Esophagus (tissue), 2 donors: ENCODE measurements around the gene PPP1R14B. TPM values are rescaled to one million over a fixed set of nuclear protein-coding genes. Genes with fewer than 3 reads are reported as not detected.
"Not testable (repeated sequence)": the region's sequence is repeated elsewhere in the genome, so short reads cannot be mapped to it uniquely, and the experiment has no call there.

Source experiments
- H3K27ac ChIP-seq, 2 donors: one replicate each; pipeline ENCODE4 v1.5.1; 2013; ENCODE audit warnings: low read depth in 2 of 2, mild to moderate bottlenecking in 2 of 2, inconsistent platforms in 1 of 2, low read length in 1 of 2, moderate library complexity in 1 of 2
- H3K27me3 ChIP-seq, 2 donors: one replicate each; pipeline ENCODE4 v1.6.1; 2013; ENCODE audit warnings: low read length in 2 of 2, control low read depth in 1 of 2, mild to moderate bottlenecking in 1 of 2; ENCODE audit not compliant: insufficient read depth in 2 of 2, control insufficient read depth in 1 of 2
- H3K36me3 ChIP-seq, 2 donors: one replicate each; pipeline ENCODE4 v1.6.1; 2013; ENCODE audit warnings: low read length in 1 of 2; ENCODE audit not compliant: control insufficient read depth in 2 of 2, insufficient read depth in 2 of 2
- H3K4me1 ChIP-seq, 2 donors: one replicate each; pipeline ENCODE4 v1.6.1; 2013; ENCODE audit warnings: low read length in 1 of 2; ENCODE audit not compliant: control insufficient read depth in 2 of 2, insufficient read depth in 2 of 2
- H3K4me3 ChIP-seq, 2 donors: one replicate each; pipeline ENCODE4 v1.5.1; 2013; ENCODE audit warnings: low read length in 2 of 2, mild to moderate bottlenecking in 2 of 2, low read depth in 1 of 2, moderate library complexity in 1 of 2
- H3K9me3 ChIP-seq, 2 donors: one replicate each; pipeline ENCODE4 v1.6.1; 2013; ENCODE audit warnings: mild to moderate bottlenecking in 2 of 2, low read depth in 1 of 2, low read length in 1 of 2, moderate library complexity in 1 of 2; ENCODE audit not compliant: control insufficient read depth in 2 of 2, insufficient read depth in 1 of 2
- WGBS, 2 donors: extraction: QIAGEN DNeasy Blood & Tissue Kit; methylation state at CpG; one replicate each; pipeline ENCODE4 v1.1.7; 2013; 5-methylcytosine and 5-hydroxymethylcytosine counted together
- polyA plus RNA-seq, 2 donors: library from polyadenylated mRNA; stranded (reverse); fragments of 200-250 nt; gene quantifications; one replicate each; pipeline ENCODE4 v1.2.3, GENCODE V29; 2013
- donor health status: healthy with polysubstance abuse.
- donor health status: Bipolar disorder and iron deficiency.

The PPP1R14B gene
- polyA plus RNA-seq, 2 donors: 211 to 349 TPM

DNA sequence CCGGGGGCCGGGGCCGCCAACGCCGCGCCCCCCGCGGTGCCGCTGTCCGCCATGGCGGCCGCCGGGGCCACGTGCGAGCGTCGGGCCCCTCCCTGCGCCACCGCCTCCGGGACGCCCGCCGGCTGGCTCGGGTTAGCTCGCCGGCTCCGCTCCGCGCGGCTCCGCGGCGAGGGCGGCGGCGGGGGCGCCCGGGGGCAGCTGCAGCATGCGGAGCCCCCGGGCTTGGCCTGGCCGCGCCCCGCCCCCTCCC is 197 bp downstream of the PPP1R14B start:
- Histone ChIP-seq H3K27ac (peak overlapping the region; percentile 93 to 97), H3K4me1 (peaks cover 10 to 18% of the 10 kb centered on the region in 2 donors), H3K36me3 (peaks cover 0 to 13% of the 10 kb centered on the region in 2 donors), H3K4me3 (peak overlapping the region; percentile 69 to 78)
- 0 to 3% methylated on average over 8 to 43 of the region's 43 CpGs for WGBS, 2 donors
- H3K9me3 ChIP-seq, H3K27me3 ChIP-seq: not testable (repeated sequence)

DNA sequence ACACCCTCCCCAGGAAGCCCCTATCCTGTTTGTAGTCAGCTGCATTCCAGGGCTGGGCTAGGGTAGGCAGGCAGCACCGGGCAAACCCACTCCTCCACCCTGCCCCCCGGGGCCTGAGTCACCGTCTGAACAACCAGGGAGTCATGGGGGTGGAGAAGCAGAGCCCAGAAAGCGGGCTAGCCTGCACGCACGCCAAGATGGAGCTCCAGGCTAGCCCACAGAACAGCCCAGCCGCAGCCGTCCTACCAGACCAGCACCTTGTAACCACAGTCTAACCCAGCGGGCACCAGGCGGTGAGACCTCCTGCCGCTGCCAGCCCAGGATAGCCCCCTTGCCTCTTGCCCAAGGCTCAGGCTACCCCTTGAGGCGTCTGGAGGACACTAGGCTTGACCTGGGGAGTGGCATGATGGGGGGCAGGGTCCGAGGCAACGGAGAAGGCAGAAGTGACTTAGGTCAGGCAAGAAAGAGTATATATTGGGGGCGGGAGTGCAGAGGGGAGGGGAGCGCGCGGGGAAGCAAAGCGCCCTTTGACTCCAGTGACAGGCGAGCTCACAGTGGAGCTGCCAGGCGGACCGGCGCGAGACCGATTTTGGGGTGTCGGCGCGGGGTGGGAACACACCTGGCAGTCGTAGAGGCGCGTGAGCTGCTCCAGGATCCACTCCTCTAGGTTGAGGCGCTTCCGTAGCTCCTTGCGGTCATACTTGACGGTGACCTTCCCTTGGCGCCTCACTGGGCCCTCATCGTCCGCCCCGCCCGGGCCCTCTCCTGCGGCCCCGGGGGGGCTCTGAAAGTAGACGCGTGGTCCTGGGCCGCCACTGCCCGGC is 734 bp downstream of the PPP1R14B start:
- 1% methylated on average over 37 to 46 of the region's 46 CpGs for WGBS, 2 donors
- no peaks in the 10 kb centered on the region for H3K9me3 ChIP-seq

DNA sequence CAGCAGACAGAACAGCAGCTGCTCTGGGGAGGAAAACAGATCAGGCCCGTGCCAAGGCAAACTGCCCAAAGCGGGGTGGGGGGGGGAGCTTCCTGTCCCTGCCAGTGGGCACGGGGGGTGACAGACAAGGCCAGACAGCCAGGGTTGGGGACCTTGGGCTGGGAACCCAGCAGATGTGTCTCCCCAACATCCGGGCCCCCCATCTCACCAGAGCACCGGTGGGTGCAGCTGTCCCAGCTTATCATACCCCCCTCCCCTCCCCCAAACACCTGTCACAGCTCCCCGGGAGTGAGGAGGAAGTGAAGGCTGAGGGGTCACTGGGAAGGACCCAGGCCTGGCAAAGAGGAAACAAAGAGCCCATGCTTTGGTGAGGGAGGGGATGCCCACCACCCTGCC is 1.3 kb downstream of the PPP1R14B start:
- Histone ChIP-seq H3K27ac (peak overlapping the region; percentile 93 to 97), H3K4me1 (peaks cover 5 to 12% of the 10 kb centered on the region in 2 donors), H3K27me3 (no peaks in the 10 kb centered on the region), H3K4me3 (peak overlapping the region; percentile 69 to 78), H3K9me3 (no peaks in the 10 kb centered on the region), H3K36me3 (peaks cover 0 to 13% of the 10 kb centered on the region in 2 donors)
- WGBS, 2 donors: 2 to 5% methylated on average over 6 of the region's 6 CpGs

More for the DNA sequence above, 734 bp downstream of the PPP1R14B start:
- no peaks in the 10 kb centered on the region for H3K27me3 ChIP-seq
- peaks cover 10 to 16% of the 10 kb centered on the region in 2 donors for H3K4me1 ChIP-seq
- H3K27ac ChIP-seq: peak overlapping the region; percentile 93 to 97
- peak overlapping the region; percentile 69 to 78 for H3K4me3 ChIP-seq
- H3K36me3 ChIP-seq: peaks cover 0 to 13% of the 10 kb centered on the region in 2 donors

DNA sequence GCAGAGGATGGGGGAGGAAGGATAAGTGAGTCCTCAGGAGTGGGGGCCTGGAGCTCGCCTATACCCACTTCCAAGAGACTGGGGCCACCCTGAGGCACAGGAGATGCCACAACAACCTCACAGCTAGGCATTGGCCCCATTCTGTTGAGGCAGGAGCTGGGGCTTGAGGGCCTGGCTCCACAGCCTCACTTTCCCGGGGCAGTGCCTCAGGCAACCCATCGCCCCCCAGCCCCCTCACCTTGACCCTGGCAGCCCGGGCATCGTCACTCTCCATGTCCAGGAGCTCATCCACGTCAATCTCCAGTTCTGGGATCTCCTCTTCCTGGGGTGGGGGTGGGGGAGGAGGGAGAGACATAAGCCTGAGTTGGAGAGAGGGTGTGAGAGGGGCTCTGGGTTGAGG is 1.8 kb downstream of the PPP1R14B start:
- 11 to 30% methylated on average over 6 of the region's 6 CpGs for WGBS, 2 donors
- peaks cover 4 to 15% of the 10 kb centered on the region in 2 donors for H3K4me1 ChIP-seq
- no peaks in the 10 kb centered on the region for H3K27me3 ChIP-seq
- H3K27ac ChIP-seq: peak overlapping the region; percentile 93 to 97
- H3K36me3 ChIP-seq: peaks cover 0 to 13% of the 10 kb centered on the region in 2 donors
- no peaks in the 10 kb centered on the region for H3K9me3 ChIP-seq
- peak overlapping the region; percentile 69 to 78 for H3K4me3 ChIP-seq

DNA sequence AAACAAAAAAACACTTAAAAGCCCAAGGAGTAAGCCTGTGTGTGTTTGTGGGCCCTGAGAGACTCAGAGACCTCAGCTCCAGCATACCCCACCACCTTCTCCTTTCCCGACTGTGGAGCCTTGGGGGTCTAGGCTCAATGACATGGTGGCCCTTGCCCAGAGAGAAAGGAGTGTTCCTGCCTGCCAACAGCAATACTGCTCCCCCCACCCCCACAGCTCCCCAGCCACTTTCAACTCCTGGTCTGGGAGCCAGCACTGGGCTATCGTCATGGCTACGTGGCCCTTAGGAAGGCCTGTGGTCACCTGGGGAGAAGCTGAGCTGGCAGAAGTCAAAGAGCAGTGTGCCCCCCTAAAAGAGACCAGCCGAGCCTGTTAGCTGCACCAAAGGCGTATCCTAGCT is 2.6 kb downstream of the PPP1R14B start:
- peak overlapping the region in 1 of 2 donors; percentile 37 for H3K27ac ChIP-seq
- no peaks in the 10 kb centered on the region for H3K27me3 ChIP-seq
- peaks cover 0 to 13% of the 10 kb centered on the region in 2 donors for H3K36me3 ChIP-seq
- no peak overlapping the region for H3K4me3 ChIP-seq
- 45 to 63% methylated on average over 5 of the region's 5 CpGs for whole genome bisulfite sequencing, 2 donors
- H3K9me3 ChIP-seq: no peaks in the 10 kb centered on the region
- peaks cover 8 to 19% of the 10 kb centered on the region in 2 donors for H3K4me1 ChIP-seq

DNA sequence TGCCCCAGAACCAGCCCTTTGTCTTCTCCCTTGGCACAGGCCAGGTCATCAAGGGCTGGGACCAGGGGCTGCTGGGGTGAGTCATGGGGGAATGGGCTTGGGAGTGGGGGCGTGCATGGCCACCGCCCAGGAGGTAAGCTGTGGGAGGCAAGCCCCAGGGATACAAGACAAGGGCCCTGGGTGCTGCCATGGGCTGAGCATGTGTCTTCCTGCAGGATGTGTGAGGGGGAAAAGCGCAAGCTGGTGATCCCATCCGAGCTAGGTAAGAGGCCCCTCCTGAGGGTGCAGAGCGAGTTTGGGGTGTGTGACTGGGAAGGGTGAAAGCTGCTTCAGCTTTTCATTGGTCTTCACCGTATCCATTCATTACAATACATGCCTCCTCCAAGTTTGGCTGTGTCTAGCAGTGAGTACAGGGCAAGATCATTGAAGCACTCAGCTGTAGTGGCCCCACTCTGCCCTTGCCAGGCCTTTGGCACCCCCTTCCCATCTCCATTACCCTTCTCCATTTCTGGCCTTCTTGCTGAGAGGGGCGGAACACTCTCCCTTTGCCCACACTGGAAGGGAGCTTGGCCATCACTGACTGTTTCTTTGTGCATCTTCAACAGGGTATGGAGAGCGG is 3.4 kb downstream of the PPP1R14B start:
- no peaks in the 10 kb centered on the region for H3K9me3 ChIP-seq
- peak overlapping the region in 1 of 2 donors; percentile 63 for H3K4me3 ChIP-seq
- peaks cover 0 to 13% of the 10 kb centered on the region in 2 donors for H3K36me3 ChIP-seq
- 65 to 72% methylated on average over 8 of the region's 8 CpGs for WGBS, 2 donors
- peaks cover 8 to 19% of the 10 kb centered on the region in 2 donors for H3K4me1 ChIP-seq
- no peaks in the 10 kb centered on the region for H3K27me3 ChIP-seq
- peak overlapping the region; percentile 98 to 100 for H3K27ac ChIP-seq

DNA sequence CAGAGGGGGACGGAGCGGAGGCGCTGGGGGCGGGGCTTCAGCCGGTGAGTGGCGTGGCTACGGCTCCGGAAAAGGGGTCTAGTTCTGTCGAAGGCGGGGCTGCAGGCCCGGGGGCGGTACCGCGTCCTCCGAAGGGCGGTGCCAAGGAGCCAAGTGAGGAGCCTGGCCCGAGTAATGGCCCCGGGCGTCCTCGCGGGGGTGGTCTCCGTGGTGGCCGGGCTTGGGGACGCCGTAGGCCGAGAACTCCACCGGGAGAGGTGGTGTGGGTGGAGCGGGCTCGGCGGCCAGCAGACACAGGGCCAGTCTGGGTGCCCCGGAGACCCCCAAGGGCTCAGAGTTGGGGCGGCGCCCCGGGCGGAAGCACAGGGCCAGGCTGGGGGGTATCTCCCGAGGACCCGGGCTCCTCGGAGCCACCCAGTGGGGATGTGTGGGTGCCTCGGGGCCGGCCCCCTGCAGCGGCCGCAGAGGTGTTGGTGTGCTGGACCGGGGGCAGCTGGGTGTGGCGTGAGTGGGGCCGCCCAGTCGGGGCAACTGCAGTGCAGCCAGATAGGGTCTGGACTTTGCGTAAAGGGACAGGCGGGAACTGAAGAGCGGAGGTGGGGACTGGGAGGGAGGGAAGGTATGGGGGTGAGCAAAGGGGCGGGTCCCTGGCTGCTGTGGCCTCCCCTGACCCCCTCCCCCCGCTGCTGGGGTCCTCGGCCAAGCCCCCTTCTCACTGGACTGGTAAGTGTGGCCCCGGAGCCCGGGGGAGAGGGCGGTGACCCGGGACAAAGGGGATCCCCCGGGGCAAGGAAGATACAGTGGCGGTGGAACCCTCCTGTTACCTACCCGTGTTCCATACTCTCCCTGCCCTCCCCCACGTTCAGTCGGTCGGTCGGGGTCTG is 5.0 kb downstream of the PPP1R14B start:
- H3K4me3 ChIP-seq: peak overlapping the region; percentile 63 to 77

DNA sequence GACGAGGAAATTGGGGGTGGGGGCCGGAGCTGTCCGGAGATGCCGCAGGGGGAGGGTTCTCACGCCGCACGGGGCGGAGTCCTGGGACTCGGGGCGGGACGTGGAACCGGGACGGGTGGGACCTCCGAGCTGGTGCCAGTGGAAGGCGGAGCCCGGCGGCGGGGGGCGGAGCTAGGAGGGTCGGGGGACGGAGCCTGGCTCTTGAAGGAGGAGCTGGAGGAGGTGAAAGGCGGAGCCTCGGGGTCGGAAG is 5.6 kb downstream of the PPP1R14B start:
- H3K27me3 ChIP-seq: no peaks in the 10 kb centered on the region
- peaks cover 0 to 15% of the 10 kb centered on the region in 2 donors for H3K36me3 ChIP-seq
- peak overlapping the region; percentile 98 to 100 for H3K27ac ChIP-seq
- H3K4me1 ChIP-seq: peaks cover 8 to 28% of the 10 kb centered on the region in 2 donors
- WGBS, 2 donors: 1 to 2% methylated on average over 19 to 24 of the region's 24 CpGs
- H3K4me3 ChIP-seq: peak overlapping the region; percentile 35 to 67
- H3K9me3 ChIP-seq: no peaks in the 10 kb centered on the region

More for the DNA sequence above, 5.0 kb downstream of the PPP1R14B start:
- peaks cover 8 to 28% of the 10 kb centered on the region in 2 donors for H3K4me1 ChIP-seq
- no peaks in the 10 kb centered on the region for H3K9me3 ChIP-seq
- H3K36me3 ChIP-seq: peaks cover 0 to 15% of the 10 kb centered on the region in 2 donors
- 0 to 1% methylated on average over 53 to 63 of the region's 63 CpGs for WGBS, 2 donors
- no peaks in the 10 kb centered on the region for H3K27me3 ChIP-seq
- peak overlapping the region; percentile 98 to 100 for H3K27ac ChIP-seq

DNA sequence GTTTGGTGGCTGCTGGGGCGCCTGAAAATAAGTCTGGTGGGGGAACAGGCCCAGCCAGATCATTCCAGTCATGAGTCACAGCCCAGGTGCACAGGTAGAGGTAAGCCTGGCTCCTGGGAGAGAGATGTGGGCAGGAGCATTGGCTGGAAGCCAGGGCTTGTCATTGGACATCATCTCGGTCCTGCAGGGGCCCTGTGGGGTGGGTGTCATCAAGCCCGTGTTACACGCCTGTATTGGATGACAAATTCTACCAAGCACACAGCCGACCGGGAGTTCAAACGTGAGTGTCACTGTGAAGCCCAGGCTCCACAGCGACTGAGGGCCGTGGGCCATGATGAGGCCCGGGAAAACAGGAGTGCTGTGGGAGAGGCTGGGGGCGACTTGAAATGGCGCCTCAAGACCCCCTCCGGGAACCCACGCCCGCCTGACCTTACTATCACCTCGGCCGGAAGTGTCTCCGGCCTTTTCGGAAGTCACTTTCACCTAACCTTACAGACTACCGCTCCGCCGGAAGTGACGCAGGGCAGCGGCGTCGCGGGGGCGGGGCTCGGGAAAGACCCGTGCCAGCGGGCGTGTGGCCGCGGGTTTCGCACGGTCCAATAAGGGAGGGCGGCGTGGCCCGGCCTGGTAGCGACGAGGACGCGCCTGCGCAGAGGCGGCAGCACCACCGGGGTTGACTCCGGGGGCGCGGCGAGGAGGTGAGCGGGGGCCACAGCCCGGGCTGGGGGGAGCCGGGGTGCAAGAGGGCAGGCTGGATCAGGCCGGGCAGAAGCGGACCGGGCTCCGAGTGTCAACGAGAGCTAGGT is 6.1 kb downstream of the PPP1R14B start, which contains the start of gene FKBP2:
Gene FKBP2, plus strand, starts transcription at position 661 of the 806 bp plus-strand sequence. CDS start 1,293 bp downstream, outside the sequence.
- Histone ChIP-seq H3K4me1 (peaks cover 8 to 30% of the 10 kb centered on the region in 2 donors), H3K4me3 (peak within 1 kb of the TSS; percentile 63 to 77)
- 1% methylated on average over 58 of the region's 58 CpGs for WGBS, 2 donors

More for the DNA sequence above, 6.1 kb downstream of the PPP1R14B start, which contains the start of gene FKBP2:
- Histone ChIP-seq H3K27ac (peak within 1 kb of the TSS; percentile 98 to 100), H3K27me3 (no peaks in the 10 kb centered on the region), H3K9me3 (no peaks in the 10 kb centered on the region), H3K36me3 (peaks cover 0 to 15% of the 10 kb centered on the region in 2 donors)
